22Rv1 (cell line): Measurements from ENCODE around the gene EFNA3.
A peak's percentile ranks its signal among the peaks of the same experiment; 100 is the strongest.

Experiments
- H3K27ac ChIP-seq: fragments of 450-650 bp; 2 replicates; pipeline ENCODE4 v1.5.1; 2017
- CTCF ChIP-seq: fragments of 450-650 bp; IDR thresholded peaks from 2 replicates; pipeline ENCODE4 v1.5.1; 2017; ENCODE audit warnings: mild to moderate bottlenecking
- ZFX ChIP-seq: fragments of 450-650 bp; IDR thresholded peaks from 2 replicates; pipeline ENCODE4 v1.6.1; 2017; ENCODE audit warnings: antibody characterized with exemption, borderline replicate concordance

Gene EFNA3

GRCh38 chr1:155040358-155041093 lies 38.1 kb upstream of the EFNA3 start:
- TF ChIP-seq CTCF (no peak), ZFX (no peak)
- H3K27ac ChIP-seq, result no peak overlapping the region

- TF ChIP-seq ZFX (no peak), CTCF (no peak)
- H3K27ac ChIP-seq, result no peak overlapping the region
Measured at GRCh38 chr1:155042789-155043188, 35.8 kb upstream of the EFNA3 start.

- H3K27ac ChIP-seq, result no peak overlapping the region
- TF ChIP-seq ZFX, result no peak
Measured at GRCh38 chr1:155043301-155043702, 35.3 kb upstream of the EFNA3 start.

- no peak for TF ChIP-seq CTCF
- TF ChIP-seq ZFX, result no peak
- peak overlapping the region; percentile 40; the same call in 1 of the 2 replicates for H3K27ac ChIP-seq
Measured at GRCh38 chr1:155043793-155044192, 34.8 kb upstream of the EFNA3 start.

- H3K27ac ChIP-seq, result peak overlapping the region; percentile 40; the same call in 1 of the 2 replicates
- TF ChIP-seq ZFX (no peak), CTCF (no peak)
Measured at GRCh38 chr1:155044365-155044764, 34.3 kb upstream of the EFNA3 start.

GRCh38 chr1:155044812-155045657 lies 33.6 kb upstream of the EFNA3 start:
- peak; percentile 94 for TF ChIP-seq CTCF
- no peak for TF ChIP-seq ZFX
- H3K27ac ChIP-seq, result peak overlapping the region; percentile 40; the same call in 1 of the 2 replicates

GRCh38 chr1:155048449-155049334 lies 29.9 kb upstream of the EFNA3 start:
- H3K27ac ChIP-seq, result peak overlapping the region; percentile 100
- TF ChIP-seq ZFX (no peak), CTCF (no peak)
